ENCODE results near the gene PDE8B. TPM values are rescaled to one million over a fixed set of nuclear protein-coding genes. Genes with fewer than 3 reads are reported as not detected.

Gene PDE8B
- total and polyA plus RNA-seq, 11 donors = 1.1 to 9.3 (median 3.4) TPM

- Histone ChIP-seq H3K36me3 (no peaks in the 10 kb centered on the region), H3K4me3 (no peak overlapping the region), H3K27ac (no peak overlapping the region), H3K9me3 (no peaks in the 10 kb centered on the region), H3K4me1 (peaks cover 0 to 8% (median 0%) of the 10 kb centered on the region in 12 donors), H3K27me3 (no peaks in the 10 kb centered on the region)
- ATAC-seq = no peak
- no peak for DNase-seq
- 82 to 88% (median 85%) methylated on average over 1 of the region's 1 CpG for WGBS, 4 donors
- TF ChIP-seq CTCF (IDR thresholded peaks at IDR 0.05) (no peak), POLR2A (IDR thresholded peaks at IDR 0.05) (no peak)
- intact Hi-C loops (cut with DNase I) = no loop called here
Measured at GRCh38 chr5:77311214-77311571, 100.7 kb downstream of the PDE8B start.

- 57 to 76% (median 71%) methylated on average over 1 of the region's 1 CpG for WGBS, 4 donors
- Histone ChIP-seq H3K27ac (no peak overlapping the region), H3K4me3 (no peak overlapping the region), H3K36me3 (no peaks in the 10 kb centered on the region), H3K4me1 (peaks cover 0 to 6% (median 0%) of the 10 kb centered on the region in 12 donors), H3K9me3 (no peaks in the 10 kb centered on the region), H3K27me3 (no peaks in the 10 kb centered on the region)
- intact Hi-C loops (cut with DNase I) = no loop called here
- TF ChIP-seq POLR2A (IDR thresholded peaks at IDR 0.05) = no peak
- no peak for TF ChIP-seq CTCF (IDR thresholded peaks at IDR 0.05)
- DNase-seq (no peak), ATAC-seq (no peak)
Measured at GRCh38 chr5:77312413-77312812, 101.9 kb downstream of the PDE8B start.

- peaks cover 0 to 7% (median 0%) of the 10 kb centered on the region in 12 donors for H3K4me1 ChIP-seq
- WGBS, 4 donors = 33 to 61% (median 55%) methylated on average over 1 of the region's 1 CpG
- H3K27me3 ChIP-seq = no peaks in the 10 kb centered on the region
- no peaks in the 10 kb centered on the region for H3K9me3 ChIP-seq
- TF ChIP-seq CTCF (IDR thresholded peaks at IDR 0.05) (no peak), POLR2A (IDR thresholded peaks at IDR 0.05) (no peak)
- H3K36me3 ChIP-seq = no peaks in the 10 kb centered on the region
- intact Hi-C loops (cut with DNase I) = no loop called here
- DNase-seq = no peak
- ATAC-seq = no peak
- no peak overlapping the region for H3K27ac ChIP-seq
- H3K4me3 ChIP-seq = no peak overlapping the region
Measured at GRCh38 chr5:77316871-77317661, 106.6 kb downstream of the PDE8B start.

GRCh38 chr5:77318060-77318459 is 107.6 kb downstream of the PDE8B start:
- no peak for TF ChIP-seq CTCF (IDR thresholded peaks at IDR 0.05)
- 73 to 92% (median 87%) methylated on average over 2 of the region's 2 CpGs for WGBS, 4 donors
- peaks cover 0 to 7% (median 0%) of the 10 kb centered on the region in 12 donors for H3K4me1 ChIP-seq
- H3K4me3 ChIP-seq = no peak overlapping the region
- intact Hi-C loops (cut with DNase I) = no loop called here
- no peaks in the 10 kb centered on the region for H3K36me3 ChIP-seq
- H3K9me3 ChIP-seq = no peaks in the 10 kb centered on the region
- DNase-seq = no peak
- no peak for ATAC-seq
- no peak overlapping the region for H3K27ac ChIP-seq
- no peaks in the 10 kb centered on the region for H3K27me3 ChIP-seq
